Activated CD8-positive, alpha-beta memory T cell treated with anti-CD3 and anti-CD28 coated beads, Interleukin-2, amount 50 U/mL, for 48 hours (primary cell): ENCODE data around the gene VSNL1.

ENCODE experiments used
- DNase-seq: peaks from one replicate; pipeline ENCODE4 v3.0.0-alpha.2; 2020

VSNL1 gene

GRCh38 chr2:17584689-17585088 is 44.2 kb downstream of the VSNL1 start:
- no peak for DNase-seq

GRCh38 chr2:17587469-17587868 is 47.0 kb downstream of the VSNL1 start:
- no peak for DNase-seq

GRCh38 chr2:17588031-17588430 is 47.5 kb downstream of the VSNL1 start:
- no peak for DNase-seq

GRCh38 chr2:17589406-17590035 is 49.0 kb downstream of the VSNL1 start:
- no peak for DNase-seq

GRCh38 chr2:17590342-17590911 is 49.9 kb downstream of the VSNL1 start:
- no peak for DNase-seq

GRCh38 chr2:17591846-17592245 is 51.4 kb downstream of the VSNL1 start:
- DNase-seq, result no peak

- no peak for DNase-seq
Observed at GRCh38 chr2:17592731-17593409, 52.4 kb downstream of the VSNL1 start.

GRCh38 chr2:17593445-17593840 is 52.9 kb downstream of the VSNL1 start:
- DNase-seq, result no peak

- no peak for DNase-seq
Observed at GRCh38 chr2:17593841-17594491, 53.5 kb downstream of the VSNL1 start.

- no peak for DNase-seq
Observed at GRCh38 chr2:17594533-17595401, 54.3 kb downstream of the VSNL1 start.

GRCh38 chr2:17599617-17600016 is 59.1 kb downstream of the VSNL1 start:
- DNase-seq, result no peak

GRCh38 chr2:17600556-17601204 is 60.2 kb downstream of the VSNL1 start:
- DNase-seq, result no peak

GRCh38 chr2:17604050-17604449 is 63.6 kb downstream of the VSNL1 start:
- no peak for DNase-seq

GRCh38 chr2:17605696-17606095 is 65.2 kb downstream of the VSNL1 start:
- DNase-seq, result no peak

- no peak for DNase-seq
Observed at GRCh38 chr2:17606851-17607250, 66.4 kb downstream of the VSNL1 start.

- DNase-seq, result no peak
Observed at GRCh38 chr2:17607379-17607778, 66.9 kb downstream of the VSNL1 start.

- DNase-seq, result no peak
Observed at GRCh38 chr2:17608251-17608650, 67.8 kb downstream of the VSNL1 start.

- no peak for DNase-seq
Observed at GRCh38 chr2:17610521-17610920, 70.0 kb downstream of the VSNL1 start.

- no peak for DNase-seq
Observed at GRCh38 chr2:17611036-17611435, 70.5 kb downstream of the VSNL1 start.

GRCh38 chr2:17614174-17614930 is 73.9 kb downstream of the VSNL1 start:
- no peak for DNase-seq

GRCh38 chr2:17615147-17615546 is 74.7 kb downstream of the VSNL1 start:
- DNase-seq, result no peak
